Activated CD8-positive, alpha-beta memory T cell treated with anti-CD3 and anti-CD28 coated beads for 48 hours (primary cell): ENCODE data around the gene BRI3.
A peak's percentile ranks its signal among the peaks of the same experiment; 100 is the strongest.

ENCODE experiments used
- DNase-seq, 3 experiments: peaks; one replicate each; pipeline ENCODE4 v3.0.0-alpha.2; 2020; ENCODE audit warnings: low read depth in 2 of 3, low spot score in 2 of 3

Gene BRI3

GRCh38 chr7:98280791-98281756 is at the start of gene BRI3:
BRI3 (plus strand) TSS chr7:98281686; CDS start chr7:98281796, 110 bp downstream.
- DNase-seq: peak; percentile 65 to 82 (median 79)

- no peak for DNase-seq
Measured at GRCh38 chr7:98232263-98232585, 49.3 kb upstream of the BRI3 start.

- no peak for DNase-seq
Measured at GRCh38 chr7:98232799-98233198, 48.7 kb upstream of the BRI3 start.

- no peak for DNase-seq
Measured at GRCh38 chr7:98233219-98234070, 48.0 kb upstream of the BRI3 start.

GRCh38 chr7:98234429-98235147 is 46.9 kb upstream of the BRI3 start:
- no peak for DNase-seq

GRCh38 chr7:98235901-98236300 is 45.6 kb upstream of the BRI3 start:
- no peak for DNase-seq

- DNase-seq: no peak
Measured at GRCh38 chr7:98236355-98237185, 44.9 kb upstream of the BRI3 start.

GRCh38 chr7:98238076-98238475 is 43.4 kb upstream of the BRI3 start:
- no peak for DNase-seq

GRCh38 chr7:98238976-98239375 is 42.5 kb upstream of the BRI3 start:
- DNase-seq: no peak

GRCh38 chr7:98240961-98241673 is 40.4 kb upstream of the BRI3 start:
- DNase-seq: no peak

- no peak for DNase-seq
Measured at GRCh38 chr7:98241674-98242241, 39.7 kb upstream of the BRI3 start.

- DNase-seq: no peak
Measured at GRCh38 chr7:98242342-98242741, 39.1 kb upstream of the BRI3 start.

GRCh38 chr7:98242934-98243333 is 38.6 kb upstream of the BRI3 start:
- DNase-seq: no peak

- DNase-seq: no peak
Measured at GRCh38 chr7:98244871-98245270, 36.6 kb upstream of the BRI3 start.

GRCh38 chr7:98248156-98248555 is 33.3 kb upstream of the BRI3 start:
- DNase-seq: no peak

- DNase-seq: no peak
Measured at GRCh38 chr7:98249106-98249505, 32.4 kb upstream of the BRI3 start.

GRCh38 chr7:98250789-98251188 is 30.7 kb upstream of the BRI3 start:
- DNase-seq: peak in 2 of 3 experiments; percentile 12 to 21

GRCh38 chr7:98251231-98251600 is 30.3 kb upstream of the BRI3 start:
- DNase-seq: no peak

- peak; percentile 67 to 85 (median 85) for DNase-seq
Measured at GRCh38 chr7:98251601-98252424, 29.7 kb upstream of the BRI3 start, which contains the start of gene TECPR1. TECPR1 (minus strand) TSS chr7:98252232; CDS start chr7:98246146, 6,086 bp downstream.
